Muscle of arm (tissue), 14 donors: ENCODE results near the gene GADD45GIP1. TPM values are rescaled to one million over a fixed set of nuclear protein-coding genes. Genes with fewer than 3 reads are reported as not detected.

Experiments
- DNase-seq: peaks from one replicate; pipeline ENCODE4 v3.0.0-alpha.2; 2013
- long read RNA-seq, 11 donors: transcript quantifications; one replicate each; lab custom pipeline, GENCODE V29; 2026
- polyA plus RNA-seq, 12 donors: library from polyadenylated mRNA; unstranded; fragments of 120-200 nt; gene quantifications; one replicate each; pipeline ENCODE4 v1.2.1, GENCODE V29; 2013; ENCODE audit not compliant: insufficient read length in 12 of 12

Gene GADD45GIP1
- 10 to 100 TPM in 11 of 12 donors, not detected in 1; 31.9 to 47.7 (median 36.5) TPM for polyA plus RNA-seq
- long read RNA-seq, donor 1, transcript GADD45GIP1-201 (2 exons, 1,782 nt) = major isoform, 75 of 83 reads
- long read RNA-seq, donor 1, partial matches to known transcripts = 8 of 83 reads
- long read RNA-seq, donor 1, other reads (novel, unspliced or antisense) = 0 of 83 reads
- long read RNA-seq, donor 2, transcript GADD45GIP1-201 (2 exons, 1,782 nt) = major isoform, 92 of 99 reads
- long read RNA-seq, donor 2, partial matches to known transcripts = 7 of 99 reads
- long read RNA-seq, donor 2, other reads (novel, unspliced or antisense) = 0 of 99 reads
- long read RNA-seq, donor 3, transcript GADD45GIP1-201 (2 exons, 1,782 nt) = major isoform, 39 of 39 reads
- long read RNA-seq, donor 3, partial matches to known transcripts = 0 of 39 reads
- long read RNA-seq, donor 3, other reads (novel, unspliced or antisense) = 0 of 39 reads
- long read RNA-seq, donor 4, transcript GADD45GIP1-201 (2 exons, 1,782 nt) = major isoform, 40 of 40 reads
- long read RNA-seq, donor 4, partial matches to known transcripts = 0 of 40 reads
- long read RNA-seq, donor 4, other reads (novel, unspliced or antisense) = 0 of 40 reads
- long read RNA-seq, donor 5, transcript GADD45GIP1-201 (2 exons, 1,782 nt) = major isoform, 203 of 587 reads
- long read RNA-seq, donor 5, partial matches to known transcripts = 246 of 587 reads
- long read RNA-seq, donor 5, other reads (novel, unspliced or antisense) = 138 of 587 reads
- long read RNA-seq, donor 6, transcript GADD45GIP1-201 (2 exons, 1,782 nt) = major isoform, 53 of 53 reads
- long read RNA-seq, donor 6, partial matches to known transcripts = 0 of 53 reads
- long read RNA-seq, donor 6, other reads (novel, unspliced or antisense) = 0 of 53 reads
- long read RNA-seq, donor 7, transcript GADD45GIP1-201 (2 exons, 1,782 nt) = major isoform, 56 of 63 reads
- long read RNA-seq, donor 7, partial matches to known transcripts = 7 of 63 reads
- long read RNA-seq, donor 7, other reads (novel, unspliced or antisense) = 0 of 63 reads
- long read RNA-seq, donor 8, transcript GADD45GIP1-201 (2 exons, 1,782 nt) = major isoform, 105 of 105 reads
- long read RNA-seq, donor 8, partial matches to known transcripts = 0 of 105 reads
- long read RNA-seq, donor 8, other reads (novel, unspliced or antisense) = 0 of 105 reads
- long read RNA-seq, donor 9, transcript GADD45GIP1-201 (2 exons, 1,782 nt) = major isoform, 65 of 159 reads
- long read RNA-seq, donor 9, partial matches to known transcripts = 94 of 159 reads
- long read RNA-seq, donor 9, other reads (novel, unspliced or antisense) = 0 of 159 reads
- long read RNA-seq, donor 10, transcript GADD45GIP1-201 (2 exons, 1,782 nt) = major isoform, 104 of 104 reads
- long read RNA-seq, donor 10, partial matches to known transcripts = 0 of 104 reads
- long read RNA-seq, donor 10, other reads (novel, unspliced or antisense) = 0 of 104 reads
- long read RNA-seq, donor 11, transcript GADD45GIP1-201 (2 exons, 1,782 nt) = major isoform, 92 of 92 reads
- long read RNA-seq, donor 11, partial matches to known transcripts = 0 of 92 reads
- long read RNA-seq, donor 11, other reads (novel, unspliced or antisense) = 0 of 92 reads

- DNase-seq = peak; percentile 76
These were observed at the start of gene GADD45GIP1 for GRCh38 chr19:12956446-12957388. Gene GADD45GIP1, minus strand, starts transcription at chr19:12957223. Its CDS starts 11 bp downstream, at chr19:12957212.

GRCh38 chr19:13005861-13006370 is 48.9 kb upstream of the GADD45GIP1 start:
- no peak for DNase-seq

GRCh38 chr19:13005253-13005652 is 48.2 kb upstream of the GADD45GIP1 start:
- no peak for DNase-seq

GRCh38 chr19:13004273-13004672 is 47.2 kb upstream of the GADD45GIP1 start:
- no peak for DNase-seq

GRCh38 chr19:13003081-13003480 is 46.1 kb upstream of the GADD45GIP1 start:
- DNase-seq = no peak

- peak; percentile 94 for DNase-seq
These were observed 45.3 kb upstream of the GADD45GIP1 start for GRCh38 chr19:13002166-13002898.

- DNase-seq = no peak
These were observed 44.6 kb upstream of the GADD45GIP1 start for GRCh38 chr19:13001502-13002165.

GRCh38 chr19:13001166-13001501 is 44.1 kb upstream of the GADD45GIP1 start:
- no peak for DNase-seq

- DNase-seq = no peak
These were observed 41.2 kb upstream of the GADD45GIP1 start for GRCh38 chr19:12997967-12998940.

- no peak for DNase-seq
These were observed 40.4 kb upstream of the GADD45GIP1 start for GRCh38 chr19:12997179-12997966.

- DNase-seq = no peak
These were observed 39.5 kb upstream of the GADD45GIP1 start for GRCh38 chr19:12996406-12997094.

GRCh38 chr19:12995596-12996405 is 38.8 kb upstream of the GADD45GIP1 start:
- no peak for DNase-seq

- DNase-seq = peak; percentile 56
These were observed 37.9 kb upstream of the GADD45GIP1 start, which contains the start of gene NFIX for GRCh38 chr19:12994701-12995595. Gene NFIX, plus strand, starts transcription at chr19:12995475. Its CDS starts 363 bp downstream, at chr19:12995838.

- DNase-seq = no peak
These were observed 36.5 kb upstream of the GADD45GIP1 start for GRCh38 chr19:12993562-12993961.
